Stomach (tissue), 4 donors: ENCODE data around the gene PIPOX.

Source experiments
- POLR2A ChIP-seq, 4 donors: fragments of 450-650 bp; IDR thresholded peaks; one replicate each; pipeline ENCODE4 v1.6.1; 2016; ENCODE audit warnings: antibody characterized with exemption in 4 of 4, control low read depth in 2 of 4, mild to moderate bottlenecking in 1 of 4, moderate library complexity in 1 of 4
- TF ChIP-seq, protein P1 (sequence below), 7 experiments: fragments of 450-650 bp in 4 of 7; fragments of 200-600 bp in 3 of 7; sonication (generic) in 3 of 7; IDR thresholded peaks; one replicate each; pipeline ENCODE4 v1.5.1; 2016 to 2019; ENCODE audit warnings: antibody characterized with exemption in 7 of 7, control low read depth in 2 of 7, mild to moderate bottlenecking in 1 of 7

DNA sequence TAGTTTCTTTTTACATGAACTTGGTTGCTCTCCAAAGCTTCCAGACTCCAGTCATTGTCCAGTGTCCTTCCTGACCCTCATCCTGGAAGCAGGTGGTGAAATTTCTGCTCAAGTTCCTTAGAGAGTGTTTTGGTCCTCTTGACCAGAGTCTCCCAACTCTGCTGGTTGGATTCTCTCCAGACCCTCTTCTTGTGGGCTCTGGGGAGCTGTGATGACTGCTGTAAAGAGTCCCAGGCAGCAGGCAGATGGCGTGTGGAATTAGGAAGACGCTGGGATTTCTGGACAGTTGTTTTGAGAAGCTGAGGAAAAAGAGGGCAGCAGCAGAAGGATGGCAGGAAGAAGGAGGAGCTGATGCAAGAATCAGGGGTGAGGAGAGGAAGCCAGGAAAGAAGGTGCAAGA is 35.5 kb upstream of the PIPOX start:
- TF ChIP-seq, protein P1, sequence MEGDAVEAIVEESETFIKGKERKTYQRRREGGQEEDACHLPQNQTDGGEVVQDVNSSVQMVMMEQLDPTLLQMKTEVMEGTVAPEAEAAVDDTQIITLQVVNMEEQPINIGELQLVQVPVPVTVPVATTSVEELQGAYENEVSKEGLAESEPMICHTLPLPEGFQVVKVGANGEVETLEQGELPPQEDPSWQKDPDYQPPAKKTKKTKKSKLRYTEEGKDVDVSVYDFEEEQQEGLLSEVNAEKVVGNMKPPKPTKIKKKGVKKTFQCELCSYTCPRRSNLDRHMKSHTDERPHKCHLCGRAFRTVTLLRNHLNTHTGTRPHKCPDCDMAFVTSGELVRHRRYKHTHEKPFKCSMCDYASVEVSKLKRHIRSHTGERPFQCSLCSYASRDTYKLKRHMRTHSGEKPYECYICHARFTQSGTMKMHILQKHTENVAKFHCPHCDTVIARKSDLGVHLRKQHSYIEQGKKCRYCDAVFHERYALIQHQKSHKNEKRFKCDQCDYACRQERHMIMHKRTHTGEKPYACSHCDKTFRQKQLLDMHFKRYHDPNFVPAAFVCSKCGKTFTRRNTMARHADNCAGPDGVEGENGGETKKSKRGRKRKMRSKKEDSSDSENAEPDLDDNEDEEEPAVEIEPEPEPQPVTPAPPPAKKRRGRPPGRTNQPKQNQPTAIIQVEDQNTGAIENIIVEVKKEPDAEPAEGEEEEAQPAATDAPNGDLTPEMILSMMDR (IDR thresholded peaks at IDR 0.05): no peak
- no peak for TF ChIP-seq POLR2A (IDR thresholded peaks at IDR 0.05)
